NCI-H1694 (cell line): Measurements from ENCODE around the gene CYBRD1.
"Not testable (repeated sequence)": the region's sequence is repeated elsewhere in the genome, so short reads cannot be mapped to it uniquely, and the experiment has no call there.

ENCODE experiments used
- DNase-seq: peaks from one replicate; lab custom pipeline; 2025; lab: John Stamatoyannopoulos, UW

Gene CYBRD1

GRCh38 chr2:171515672-171516298, 6.5 kb upstream of the CYBRD1 start:
- no peak for DNase-seq

- no peak for DNase-seq
These were observed 5.5 kb upstream of the CYBRD1 start for GRCh38 chr2:171516793-171517192.

GRCh38 chr2:171520471-171520870, 1.8 kb upstream of the CYBRD1 start:
- no peak for DNase-seq

GRCh38 chr2:171521361-171522051, 768 bp upstream of the CYBRD1 start:
- DNase-seq, result no peak

- no peak for DNase-seq
These were observed 464 bp downstream of the CYBRD1 start for GRCh38 chr2:171522788-171523087.

- no peak for DNase-seq
These were observed 1.1 kb downstream of the CYBRD1 start for GRCh38 chr2:171523088-171524017.

GRCh38 chr2:171524018-171524401, 1.7 kb downstream of the CYBRD1 start:
- no peak for DNase-seq

- no peak for DNase-seq
These were observed 7.6 kb downstream of the CYBRD1 start for GRCh38 chr2:171529914-171530313.

GRCh38 chr2:171530378-171530777, 8.1 kb downstream of the CYBRD1 start:
- DNase-seq, result no peak

GRCh38 chr2:171530859-171531258, 8.6 kb downstream of the CYBRD1 start:
- not testable (repeated sequence) for DNase-seq

GRCh38 chr2:171531291-171531690, 9.0 kb downstream of the CYBRD1 start:
- DNase-seq, result no peak

GRCh38 chr2:171531836-171532450, 9.7 kb downstream of the CYBRD1 start:
- DNase-seq, result no peak

- DNase-seq, result no peak
These were observed 11.1 kb downstream of the CYBRD1 start for GRCh38 chr2:171533331-171533730.

GRCh38 chr2:171535528-171535927, 13.3 kb downstream of the CYBRD1 start:
- not testable (repeated sequence) for DNase-seq

- no peak for DNase-seq
These were observed 18.2 kb downstream of the CYBRD1 start for GRCh38 chr2:171540437-171540836.

GRCh38 chr2:171541202-171541887, 19.1 kb downstream of the CYBRD1 start:
- no peak for DNase-seq

- no peak for DNase-seq
These were observed 22.8 kb downstream of the CYBRD1 start for GRCh38 chr2:171545086-171545485.

GRCh38 chr2:171547256-171547655, 25.0 kb downstream of the CYBRD1 start:
- no peak for DNase-seq

- no peak for DNase-seq
These were observed 25.4 kb downstream of the CYBRD1 start for GRCh38 chr2:171547720-171548119.

- DNase-seq, result no peak
These were observed 28.3 kb downstream of the CYBRD1 start for GRCh38 chr2:171550613-171551012.

- no peak for DNase-seq
These were observed 29.6 kb downstream of the CYBRD1 start for GRCh38 chr2:171551836-171552235.

- DNase-seq, result no peak
These were observed 31.0 kb downstream of the CYBRD1 start for GRCh38 chr2:171553236-171553635.
